Fibroblast of skin of left biceps (primary cell): ENCODE results near the gene PANX3.
"Not testable (repeated sequence)": the region's sequence is repeated elsewhere in the genome, so short reads cannot be mapped to it uniquely, and the experiment has no call there.

Source experiments
- DNase-seq, 2 experiments: peaks; one replicate each; pipeline ENCODE4 v3.0.0-alpha.2; 2013; ENCODE audit warnings: low read depth in 2 of 2

The PANX3 gene

GRCh38 chr11:124611064-124611463 is at the start of gene PANX3:
TSS of gene PANX3 (plus strand) at chr11:124611428. CDS start at chr11:124611557, 129 bp downstream.
- peak in 1 of 2 experiments; percentile 4 for DNase-seq

GRCh38 chr11:124569697-124570096 is 41.5 kb upstream of the PANX3 start, which contains the start of gene OR8A1:
TSS of gene OR8A1 (plus strand) at chr11:124569997. CDS start at chr11:124570120, 123 bp downstream.
- no peak for DNase-seq

- no peak for DNase-seq
Observed at GRCh38 chr11:124570160-124570559, 41.1 kb upstream of the PANX3 start.

GRCh38 chr11:124577716-124578427 is 33.4 kb upstream of the PANX3 start:
- no peak for DNase-seq

GRCh38 chr11:124578761-124579160 is 32.5 kb upstream of the PANX3 start:
- no peak for DNase-seq

GRCh38 chr11:124581817-124582216 is 29.4 kb upstream of the PANX3 start:
- DNase-seq = no peak

- no peak for DNase-seq
Observed at GRCh38 chr11:124582565-124582964, 28.7 kb upstream of the PANX3 start.

- no peak for DNase-seq
Observed at GRCh38 chr11:124583781-124584180, 27.4 kb upstream of the PANX3 start.

GRCh38 chr11:124584681-124585372 is 26.4 kb upstream of the PANX3 start:
- DNase-seq = no peak

- DNase-seq = peak; percentile 21 to 23
Observed at GRCh38 chr11:124586238-124586860, 24.9 kb upstream of the PANX3 start.

- no peak for DNase-seq
Observed at GRCh38 chr11:124591430-124591829, 19.8 kb upstream of the PANX3 start.

GRCh38 chr11:124592627-124593026 is 18.6 kb upstream of the PANX3 start:
- DNase-seq = no peak

- DNase-seq = no peak
Observed at GRCh38 chr11:124595302-124595701, 15.9 kb upstream of the PANX3 start.

- no peak for DNase-seq
Observed at GRCh38 chr11:124597626-124598025, 13.6 kb upstream of the PANX3 start.

GRCh38 chr11:124600621-124601320 is 10.5 kb upstream of the PANX3 start:
- DNase-seq = no peak

- no peak for DNase-seq
Observed at GRCh38 chr11:124602193-124602592, 9.0 kb upstream of the PANX3 start.

- not testable (repeated sequence) for DNase-seq
Observed at GRCh38 chr11:124602723-124603122, 8.5 kb upstream of the PANX3 start.

GRCh38 chr11:124605719-124606118 is 5.5 kb upstream of the PANX3 start:
- DNase-seq = no peak

GRCh38 chr11:124608147-124608546 is 3.1 kb upstream of the PANX3 start:
- no peak for DNase-seq

- DNase-seq = no peak
Observed at GRCh38 chr11:124610295-124610694, 933 bp upstream of the PANX3 start.

- no peak for DNase-seq
Observed at GRCh38 chr11:124612045-124612444, 817 bp downstream of the PANX3 start.
